Sigmoid colon (tissue), 7 donors: Measurements from ENCODE around the gene SLCO2A1. TPM values are rescaled to one million over a fixed set of nuclear protein-coding genes. Genes with fewer than 3 reads are reported as not detected.
A peak's percentile ranks its signal among the peaks of the same experiment; 100 is the strongest.

Experiments
- DNase-seq: peaks from one replicate; pipeline ENCODE4 v3.0.0-alpha.2; 2019
- H3K27ac ChIP-seq, 4 donors: fragments of 200-600 bp; sonication (generic); one replicate each; pipeline ENCODE4 v1.5.1; 2016 to 2019; ENCODE audit warnings: mild to moderate bottlenecking in 1 of 4
- H3K27me3 ChIP-seq, 3 donors: fragments of 200-600 bp; sonication (generic); one replicate each; pipeline ENCODE4 v1.5.1; 2019; ENCODE audit warnings: mild to moderate bottlenecking in 1 of 3
- H3K36me3 ChIP-seq, 4 donors: fragments of 200-600 bp; sonication (generic); one replicate each; pipeline ENCODE4 v1.5.1; 2016 to 2019
- H3K4me1 ChIP-seq, 4 donors: fragments of 200-600 bp; sonication (generic); one replicate each; pipeline ENCODE4 v1.5.1; 2017 to 2019
- H3K4me3 ChIP-seq, 4 donors: fragments of 200-600 bp; sonication (generic); one replicate each; pipeline ENCODE4 v1.5.1; 2017 to 2019; ENCODE audit warnings: mild to moderate bottlenecking in 2 of 4, moderate library complexity in 1 of 4
- H3K9me3 ChIP-seq, 4 donors: fragments of 200-600 bp in 3 of 4; sonication (generic) in 3 of 4; one replicate each; pipeline versions ENCODE4 v1.5.1 to v1.6.1; 2013 to 2019
- EP300 ChIP-seq, 4 donors: sonication (generic); formaldehyde crosslinking; IDR thresholded peaks; one replicate each; pipeline ENCODE4 v1.6.1; 2017; ENCODE audit warnings: antibody characterized with exemption in 4 of 4
- POLR2A ChIP-seq, 2 donors: fragments of 450-650 bp; IDR thresholded peaks; one replicate each; pipeline ENCODE4 v1.6.1; 2016; ENCODE audit warnings: antibody characterized with exemption in 2 of 2, mild to moderate bottlenecking in 2 of 2, moderate library complexity in 2 of 2
- POLR2AphosphoS5 ChIP-seq, 4 donors: sonication (generic); formaldehyde crosslinking; IDR thresholded peaks; one replicate each; pipeline ENCODE4 v1.6.1; 2017; ENCODE audit warnings: antibody characterized with exemption in 4 of 4
- WGBS, 2 donors: extraction: QIAGEN DNeasy Blood & Tissue Kit; methylation state at CpG; one replicate each; pipeline ENCODE4 v1.1.7; 2013; 5-methylcytosine and 5-hydroxymethylcytosine counted together
- intact Hi-C: fragments of 100-400 bp; cut with DNase I; formaldehyde crosslinking; loops from one replicate; pipeline ENCODE4 v1.15.1; 2023
- polyA plus RNA-seq, 3 donors: library from polyadenylated mRNA; stranded (reverse); fragments of 200-250 nt; gene quantifications; one replicate each; pipeline ENCODE4 v1.2.3, GENCODE V29; 2013
- total RNA-seq, 4 donors: library from RNA; depleted of rRNA; stranded (reverse); fragments of >200 nt; gene quantifications; one replicate each; pipeline ENCODE4 v1.1.0, GENCODE V29; 2016
- TF ChIP-seq, protein P1 (sequence below), 4 experiments: fragments of 450-650 bp in 3 of 4; fragments of 200-600 bp in 1 of 4; IDR thresholded peaks; one replicate each; pipeline ENCODE4 v1.5.1; 2016 to 2019; ENCODE audit warnings: antibody characterized with exemption in 4 of 4, mild to moderate bottlenecking in 3 of 4, moderate library complexity in 2 of 4
- donor health status: healthy with polysubstance abuse.
- donor health status: Bipolar disorder and iron deficiency.
- donor health status: healthy.

The SLCO2A1 gene
- total and polyA plus RNA-seq, 7 donors = 1.8 to 22.1 (median 6.1) TPM

DNA sequence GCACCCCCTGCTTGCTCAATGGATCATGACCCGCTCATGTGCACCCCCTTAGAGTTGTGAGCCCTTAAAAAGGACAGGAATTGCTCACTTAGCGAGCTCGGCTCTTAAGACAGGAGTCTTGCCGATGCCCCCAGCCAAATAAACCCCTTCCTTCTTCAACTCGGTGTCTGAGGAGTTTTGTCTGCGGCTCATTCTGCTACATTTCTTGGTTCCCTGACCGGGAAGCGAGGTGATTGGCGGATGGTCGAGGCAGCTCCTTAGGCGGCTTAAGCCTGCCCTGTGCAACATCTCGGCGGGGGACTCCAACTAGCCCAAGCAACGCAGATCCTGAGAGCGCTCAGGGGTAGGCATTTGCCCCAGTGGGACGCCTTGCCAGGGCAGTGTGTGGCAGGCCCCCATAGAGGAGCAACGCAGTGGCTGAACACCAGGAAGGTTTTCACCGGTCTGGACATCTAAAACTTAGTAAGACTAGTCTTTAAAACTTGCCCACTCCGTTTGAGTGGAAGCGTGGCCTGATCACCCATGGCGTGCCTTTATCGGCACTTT lies 9.5 kb downstream of the SLCO2A1 start:
- H3K4me3 ChIP-seq = no peak overlapping the region

DNA sequence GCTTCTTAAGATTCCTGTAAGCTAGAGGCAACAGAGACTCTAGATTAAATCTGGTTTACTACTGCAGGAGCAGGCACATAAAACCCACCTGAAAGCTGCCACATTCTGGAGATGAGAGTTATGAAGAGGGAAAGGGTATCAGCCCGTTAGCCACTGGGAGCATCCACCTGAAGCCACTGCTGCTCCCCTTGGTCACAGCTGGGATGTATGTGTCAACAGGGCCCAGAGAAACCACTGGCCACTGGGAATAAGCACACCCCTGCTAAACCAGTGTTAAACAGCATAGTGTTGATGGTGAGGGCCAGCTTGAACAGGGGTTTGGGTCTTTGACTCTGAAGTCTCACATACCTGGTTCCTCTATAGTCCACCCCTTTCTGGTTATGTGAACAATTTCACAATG lies 10.9 kb downstream of the SLCO2A1 start:
- no peaks in the 10 kb centered on the region for H3K4me1 ChIP-seq
- no peaks in the 10 kb centered on the region for H3K27me3 ChIP-seq
- TF ChIP-seq EP300 (IDR thresholded peaks at IDR 0.05) (no peak), POLR2A (IDR thresholded peaks at IDR 0.05) (no peak)
- TF ChIP-seq, protein P1, sequence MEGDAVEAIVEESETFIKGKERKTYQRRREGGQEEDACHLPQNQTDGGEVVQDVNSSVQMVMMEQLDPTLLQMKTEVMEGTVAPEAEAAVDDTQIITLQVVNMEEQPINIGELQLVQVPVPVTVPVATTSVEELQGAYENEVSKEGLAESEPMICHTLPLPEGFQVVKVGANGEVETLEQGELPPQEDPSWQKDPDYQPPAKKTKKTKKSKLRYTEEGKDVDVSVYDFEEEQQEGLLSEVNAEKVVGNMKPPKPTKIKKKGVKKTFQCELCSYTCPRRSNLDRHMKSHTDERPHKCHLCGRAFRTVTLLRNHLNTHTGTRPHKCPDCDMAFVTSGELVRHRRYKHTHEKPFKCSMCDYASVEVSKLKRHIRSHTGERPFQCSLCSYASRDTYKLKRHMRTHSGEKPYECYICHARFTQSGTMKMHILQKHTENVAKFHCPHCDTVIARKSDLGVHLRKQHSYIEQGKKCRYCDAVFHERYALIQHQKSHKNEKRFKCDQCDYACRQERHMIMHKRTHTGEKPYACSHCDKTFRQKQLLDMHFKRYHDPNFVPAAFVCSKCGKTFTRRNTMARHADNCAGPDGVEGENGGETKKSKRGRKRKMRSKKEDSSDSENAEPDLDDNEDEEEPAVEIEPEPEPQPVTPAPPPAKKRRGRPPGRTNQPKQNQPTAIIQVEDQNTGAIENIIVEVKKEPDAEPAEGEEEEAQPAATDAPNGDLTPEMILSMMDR (IDR thresholded peaks at IDR 0.05) = no peak
- no peak overlapping the region for H3K27ac ChIP-seq
- H3K9me3 ChIP-seq = no peaks in the 10 kb centered on the region
- WGBS, 2 donors = 74 to 92% methylated on average over 1 of the region's 1 CpG
- intact Hi-C loops = no loop called here
- no peak for DNase-seq
- no peaks in the 10 kb centered on the region for H3K36me3 ChIP-seq
- no peak overlapping the region for H3K4me3 ChIP-seq

More for the DNA sequence above, 9.5 kb downstream of the SLCO2A1 start:
- intact Hi-C loops = no loop called here
- no peaks in the 10 kb centered on the region for H3K27me3 ChIP-seq
- no peak for DNase-seq
- no peak overlapping the region for H3K27ac ChIP-seq
- 96% methylated on average over 22 of the region's 22 CpGs for WGBS, 2 donors
- no peaks in the 10 kb centered on the region for H3K9me3 ChIP-seq
- H3K36me3 ChIP-seq = no peaks in the 10 kb centered on the region
- H3K4me1 ChIP-seq = no peaks in the 10 kb centered on the region
- no peak for TF ChIP-seq POLR2A (IDR thresholded peaks at IDR 0.05)
- no peak for TF ChIP-seq EP300 (IDR thresholded peaks at IDR 0.05)
- TF ChIP-seq, protein P1 (IDR thresholded peaks at IDR 0.05) = no peak
- no peak for TF ChIP-seq POLR2AphosphoS5 (IDR thresholded peaks at IDR 0.05)

DNA sequence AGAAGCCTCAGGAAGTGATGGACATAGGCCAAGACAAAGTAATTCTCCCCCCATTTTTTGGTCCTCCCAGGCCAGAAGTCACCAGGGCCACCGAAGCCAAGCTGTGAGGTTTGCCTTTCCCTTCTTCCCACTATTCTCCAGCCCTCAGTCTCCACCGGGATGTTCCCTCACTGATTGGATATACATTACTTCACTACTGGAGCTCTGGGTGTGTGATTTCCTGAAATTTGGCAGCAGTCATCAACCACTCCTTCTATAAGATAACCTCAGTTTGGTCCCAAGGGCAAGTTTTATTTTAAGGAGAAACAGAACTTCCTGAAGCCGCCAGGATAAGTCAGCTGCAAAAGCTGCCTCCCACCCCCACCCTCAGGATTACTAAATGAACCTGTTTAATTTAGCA lies 11.3 kb downstream of the SLCO2A1 start:
- intact Hi-C loops = no loop called here
- H3K9me3 ChIP-seq = no peaks in the 10 kb centered on the region
- WGBS, 2 donors = 51 to 65% methylated on average over 3 of the region's 3 CpGs

DNA sequence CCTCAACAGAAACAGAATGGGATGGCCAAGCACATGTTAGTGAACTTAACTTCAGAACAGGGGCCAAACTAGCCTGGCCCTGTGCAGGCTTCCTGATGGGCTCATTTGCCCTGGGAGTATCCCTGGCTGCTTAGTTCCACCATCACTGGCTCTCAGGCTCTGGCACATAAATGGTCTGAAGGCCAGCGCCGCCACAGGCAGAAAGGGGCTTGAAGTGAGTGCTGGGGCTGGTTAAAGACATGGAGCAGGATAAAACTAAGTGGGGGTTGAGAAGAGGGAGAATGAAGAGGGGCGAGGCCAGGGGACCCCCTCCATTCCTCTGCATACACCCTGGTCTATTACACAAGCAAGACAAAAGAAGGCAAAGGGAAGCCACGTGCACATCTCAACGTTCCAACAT lies 12.2 kb downstream of the SLCO2A1 start:
- no peaks in the 10 kb centered on the region for H3K36me3 ChIP-seq
- TF ChIP-seq EP300 (IDR thresholded peaks at IDR 0.05) (no peak), POLR2A (IDR thresholded peaks at IDR 0.05) (no peak)
- TF ChIP-seq, protein P1 (IDR thresholded peaks at IDR 0.05) = no peak
- no peak overlapping the region for H3K4me3 ChIP-seq
- no peaks in the 10 kb centered on the region for H3K4me1 ChIP-seq
- intact Hi-C loops = no loop called here
- peak; percentile 39 for DNase-seq
- WGBS, 2 donors = 85 to 88% methylated on average over 5 of the region's 5 CpGs
- no peaks in the 10 kb centered on the region for H3K27me3 ChIP-seq
- H3K27ac ChIP-seq = no peak overlapping the region
- H3K9me3 ChIP-seq = no peaks in the 10 kb centered on the region

More for the DNA sequence above, 11.3 kb downstream of the SLCO2A1 start:
- no peaks in the 10 kb centered on the region for H3K4me1 ChIP-seq
- no peaks in the 10 kb centered on the region for H3K27me3 ChIP-seq
- no peaks in the 10 kb centered on the region for H3K36me3 ChIP-seq
- TF ChIP-seq, protein P1 (IDR thresholded peaks at IDR 0.05) = no peak
- TF ChIP-seq EP300 (IDR thresholded peaks at IDR 0.05) (no peak), POLR2A (IDR thresholded peaks at IDR 0.05) (no peak), POLR2AphosphoS5 (IDR thresholded peaks at IDR 0.05) (no peak)
- DNase-seq = peak; percentile 18
- no peak overlapping the region for H3K4me3 ChIP-seq
- H3K27ac ChIP-seq = no peak overlapping the region

DNA sequence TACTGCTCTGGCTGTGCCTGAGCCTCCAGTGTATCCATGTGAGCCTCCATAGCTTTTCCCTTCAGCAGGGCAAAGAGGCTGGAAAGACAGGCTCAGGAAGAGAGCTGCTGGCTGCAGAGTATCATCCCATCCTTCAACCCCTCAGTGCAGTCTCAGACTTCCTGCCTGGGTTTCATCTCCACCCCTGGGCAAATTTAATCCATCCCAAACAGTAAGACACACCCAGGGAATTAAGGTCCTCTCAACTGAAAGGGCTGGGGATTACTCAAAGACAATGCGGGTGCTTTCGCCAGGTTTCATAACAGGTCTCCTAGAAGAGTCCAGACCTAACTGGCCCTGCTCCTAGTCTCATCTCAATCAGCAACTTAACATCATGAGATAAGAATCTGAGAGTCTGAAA lies 15.5 kb downstream of the SLCO2A1 start:
- H3K4me1 ChIP-seq = no peaks in the 10 kb centered on the region
- 95 to 97% methylated on average over 2 of the region's 2 CpGs for WGBS, 2 donors
- H3K36me3 ChIP-seq = no peaks in the 10 kb centered on the region
- H3K9me3 ChIP-seq = no peaks in the 10 kb centered on the region
- TF ChIP-seq, protein P1 (IDR thresholded peaks at IDR 0.05) = no peak
- TF ChIP-seq POLR2AphosphoS5 (IDR thresholded peaks at IDR 0.05) = no peak
- no peak overlapping the region for H3K27ac ChIP-seq
- intact Hi-C loops = no loop called here
- H3K4me3 ChIP-seq = no peak overlapping the region
- DNase-seq = peak; percentile 21
- H3K27me3 ChIP-seq = peaks cover 0 to 5% (median 0%) of the 10 kb centered on the region in 3 donors
